ENCODE measurements around the gene USP15. TPM values are rescaled to one million over a fixed set of nuclear protein-coding genes. Genes with fewer than 3 reads are reported as not detected.

Gene USP15
- total and polyA plus RNA-seq, 8 donors: 42.2 to 107 (median 48.4) TPM

GRCh38 chr12:62429457-62429856 lies 169.3 kb downstream of the USP15 start:
- no peak overlapping the region for H3K4me3 ChIP-seq
- no peak for ATAC-seq
- intact Hi-C loops (cut with DNase I): no loop called here
- H3K27ac ChIP-seq: no peak overlapping the region
- peaks cover 0 to 2% of the 10 kb centered on the region in 2 donors for H3K4me1 ChIP-seq
- H3K36me3 ChIP-seq: no peaks in the 10 kb centered on the region
- TF ChIP-seq, protein P1, sequence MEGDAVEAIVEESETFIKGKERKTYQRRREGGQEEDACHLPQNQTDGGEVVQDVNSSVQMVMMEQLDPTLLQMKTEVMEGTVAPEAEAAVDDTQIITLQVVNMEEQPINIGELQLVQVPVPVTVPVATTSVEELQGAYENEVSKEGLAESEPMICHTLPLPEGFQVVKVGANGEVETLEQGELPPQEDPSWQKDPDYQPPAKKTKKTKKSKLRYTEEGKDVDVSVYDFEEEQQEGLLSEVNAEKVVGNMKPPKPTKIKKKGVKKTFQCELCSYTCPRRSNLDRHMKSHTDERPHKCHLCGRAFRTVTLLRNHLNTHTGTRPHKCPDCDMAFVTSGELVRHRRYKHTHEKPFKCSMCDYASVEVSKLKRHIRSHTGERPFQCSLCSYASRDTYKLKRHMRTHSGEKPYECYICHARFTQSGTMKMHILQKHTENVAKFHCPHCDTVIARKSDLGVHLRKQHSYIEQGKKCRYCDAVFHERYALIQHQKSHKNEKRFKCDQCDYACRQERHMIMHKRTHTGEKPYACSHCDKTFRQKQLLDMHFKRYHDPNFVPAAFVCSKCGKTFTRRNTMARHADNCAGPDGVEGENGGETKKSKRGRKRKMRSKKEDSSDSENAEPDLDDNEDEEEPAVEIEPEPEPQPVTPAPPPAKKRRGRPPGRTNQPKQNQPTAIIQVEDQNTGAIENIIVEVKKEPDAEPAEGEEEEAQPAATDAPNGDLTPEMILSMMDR (IDR thresholded peaks at IDR 0.05): no peak
- peaks cover 4 to 40% of the 10 kb centered on the region in 2 donors for H3K27me3 ChIP-seq
- DNase-seq: no peak
- H3K9me3 ChIP-seq: peaks cover 0 to 31% of the 10 kb centered on the region in 2 donors

GRCh38 chr12:62434494-62435302 lies 174.5 kb downstream of the USP15 start:
- ATAC-seq (peak; percentile 63), DNase-seq (peak in 3 of 4 donors; percentile 9 to 52 (median 37))
- Histone ChIP-seq H3K27me3 (peaks cover 10 to 56% of the 10 kb centered on the region in 2 donors), H3K36me3 (no peaks in the 10 kb centered on the region), H3K4me1 (peaks cover 13 to 19% of the 10 kb centered on the region in 2 donors), H3K4me3 (peak overlapping the region; percentile 18 to 33), H3K9me3 (no peaks in the 10 kb centered on the region), H3K27ac (no peak overlapping the region)
- TF ChIP-seq, protein P1 (IDR thresholded peaks at IDR 0.05): no peak
- intact Hi-C loops (cut with DNase I): loop anchor here in 1 of 2 donors (10.0 kb wide), 1 partner anchor 360 kb away; no protein-coding TSS in a partner anchor

GRCh38 chr12:62435303-62436163 lies 175.3 kb downstream of the USP15 start:
- intact Hi-C loops (cut with DNase I): loop anchor here in 1 of 2 donors (10.0 kb wide), 1 partner anchor 359 kb away; no protein-coding TSS in a partner anchor
- ATAC-seq: peak; percentile 84

GRCh38 chr12:62436164-62436503 lies 175.9 kb downstream of the USP15 start:
- Histone ChIP-seq H3K27me3 (peaks cover 10 to 45% of the 10 kb centered on the region in 2 donors), H3K36me3 (no peaks in the 10 kb centered on the region), H3K27ac (no peak overlapping the region), H3K4me1 (peaks cover 13 to 19% of the 10 kb centered on the region in 2 donors), H3K9me3 (peaks cover 0 to 3% of the 10 kb centered on the region in 2 donors), H3K4me3 (no peak overlapping the region)
- intact Hi-C loops (cut with DNase I): loop anchor here in 1 of 2 donors (10.0 kb wide), 1 partner anchor 359 kb away; no protein-coding TSS in a partner anchor
- TF ChIP-seq, protein P1 (IDR thresholded peaks at IDR 0.05): no peak
- DNase-seq (peak in 1 of 4 donors; percentile 29), ATAC-seq (no peak)

More at GRCh38 chr12:62435303-62436163, 175.3 kb downstream of the USP15 start:
- no peaks in the 10 kb centered on the region for H3K9me3 ChIP-seq
- no peak overlapping the region for H3K27ac ChIP-seq
- TF ChIP-seq, protein P1 (IDR thresholded peaks at IDR 0.05): peak in 1 of 2 donors; percentile 37
- H3K36me3 ChIP-seq: no peaks in the 10 kb centered on the region
- peak; percentile 25 to 72 (median 52) for DNase-seq
- peak overlapping the region; percentile 18 to 33 for H3K4me3 ChIP-seq
- H3K27me3 ChIP-seq: peaks cover 10 to 50% of the 10 kb centered on the region in 2 donors
- H3K4me1 ChIP-seq: peaks cover 13 to 19% of the 10 kb centered on the region in 2 donors
